Measurements from ENCODE around the gene NEU3. TPM values are rescaled to one million over a fixed set of nuclear protein-coding genes. Genes with fewer than 3 reads are reported as not detected.

NEU3 gene
- 6.9 and 7.7 TPM in 2 replicates for total RNA-seq

GRCh38 chr11:74988541-74989259 is at the start of gene NEU3:
Gene NEU3 (plus strand): TSS chr11:74988933. CDS start chr11:74989061, 128 bp downstream.

GRCh38 chr11:74948898-74949752 is 39.6 kb upstream of the NEU3 start, which contains the start of the genes SPCS2 and XRRA1:
Gene SPCS2 (plus strand): TSS chr11:74949266. CDS start chr11:74949286, 20 bp downstream.
Gene XRRA1 (minus strand): TSS chr11:74949091. CDS start chr11:74940878, 8,213 bp downstream.

Other genes with a start within 250 kb of the NEU3 start
- 38.6 and 38.8 TPM in 2 replicates for gene RNF169, start 240.1 kb upstream of the NEU3 start, total RNA-seq
- 9.4 and 14.7 TPM in 2 replicates for gene XRRA1, start 39.8 kb upstream of the NEU3 start, total RNA-seq
- 23.1 and 48.4 TPM in 2 replicates for gene SPCS2, start 39.7 kb upstream of the NEU3 start, total RNA-seq
- not detected in 2 replicates for gene OR2AT4, start 107.9 kb downstream of the NEU3 start, total RNA-seq
- 0.12 and 1.2 TPM in 2 replicates for gene SLCO2B1, start 162.2 kb downstream of the NEU3 start, total RNA-seq

Data from uterine smooth muscle cell (primary cell).